OCI-LY7 (cell line): ENCODE measurements around the gene PQBP1. TPM values are rescaled to one million over a fixed set of nuclear protein-coding genes. Genes with fewer than 3 reads are reported as not detected.
"Not testable (repeated sequence)": the region's sequence is repeated elsewhere in the genome, so short reads cannot be mapped to it uniquely, and the experiment has no call there.

Experiments used
- BruUV-seq: library from RNA; stranded (reverse); fragments of 400-500 nt; replicated peaks from 2 replicates; lab custom pipeline; 2021; lab: Mats Ljungman, UMichigan
- CTCF ChIA-PET: fragments of 300-600 bp; sonication (Branson Sonifier 250); formaldehyde crosslinking; loops from one replicate; lab custom pipeline; 2022; ENCODE audit warnings: antibody characterized with exemption; ENCODE audit not compliant: unreplicated experiment; lab: Charles Lee
- POLR2A ChIA-PET: fragments of 300-600 bp; sonication (Branson Sonifier 250); formaldehyde crosslinking; loops from one replicate; lab custom pipeline; 2022; ENCODE audit warnings: antibody characterized with exemption; lab: Charles Lee
- DNase-seq: peaks from one replicate; pipeline ENCODE4 v3.0.0-alpha.2; 2015; ENCODE audit warnings: low spot score
- H2AFZ ChIP-seq: fragments of 200-600 bp; sonication (generic), shearing (Covaris generic); 2 replicates; pipeline ENCODE4 v1.6.1; 2014; ENCODE audit warnings: mild to moderate bottlenecking, antibody characterized with exemption, low read length, moderate library complexity
- H3K27ac ChIP-seq: fragments of 200-600 bp; sonication (generic); 2 replicates; pipeline ENCODE4 v1.5.1; 2014; ENCODE audit warnings: mixed run types, low read depth, mild to moderate bottlenecking, moderate library complexity, low read length, inconsistent platforms; ENCODE audit not compliant: poor library complexity, severe bottlenecking
- H3K36me3 ChIP-seq: fragments of 200-600 bp; sonication (generic); 2 replicates; pipeline ENCODE4 v1.6.1; 2014; ENCODE audit warnings: mild to moderate bottlenecking, antibody characterized with exemption, low read length, moderate library complexity, mixed read lengths; ENCODE audit not compliant: insufficient read depth
- H3K4me1 ChIP-seq: fragments of 200-600 bp; sonication (generic); 2 replicates; pipeline ENCODE4 v1.5.1; 2014; ENCODE audit warnings: mild to moderate bottlenecking, low read length; ENCODE audit not compliant: insufficient read depth, poor library complexity, severe bottlenecking
- H3K4me2 ChIP-seq: fragments of 200-600 bp; sonication (generic); 2 replicates; pipeline ENCODE4 v1.6.1; 2014; ENCODE audit warnings: mild to moderate bottlenecking, low read length
- H3K4me3 ChIP-seq: fragments of 200-600 bp; sonication (generic); 2 replicates; pipeline ENCODE4 v1.5.1; 2014; ENCODE audit warnings: mild to moderate bottlenecking, low read depth, low read length; ENCODE audit not compliant: poor library complexity, severe bottlenecking
- H3K79me2 ChIP-seq: fragments of 200-600 bp; sonication (generic); 2 replicates; pipeline ENCODE4 v1.6.1; 2016; ENCODE audit warnings: low read depth, mild to moderate bottlenecking, low read length, moderate library complexity, mixed read lengths; ENCODE audit not compliant: insufficient read depth
- H3K9me2 ChIP-seq: fragments of 200-600 bp; sonication (generic); 2 replicates; pipeline ENCODE4 v1.6.1; 2016; ENCODE audit warnings: mild to moderate bottlenecking, low read length, mixed read lengths; ENCODE audit not compliant: insufficient read depth
- H3K9me3 ChIP-seq: fragments of 200-600 bp; sonication (generic); 2 replicates; pipeline ENCODE4 v1.6.1; 2014; ENCODE audit warnings: mild to moderate bottlenecking, mixed run types, low read length, mixed read lengths
- H4K20me1 ChIP-seq: fragments of 200-600 bp; sonication (generic); 2 replicates; pipeline ENCODE4 v1.6.1; 2014; ENCODE audit warnings: mild to moderate bottlenecking, antibody characterized with exemption, low read length, moderate library complexity, mixed read lengths; ENCODE audit not compliant: insufficient read depth
- EZH2phosphoT487 ChIP-seq: fragments of 200-600 bp; sonication (generic); IDR thresholded peaks from 2 replicates; pipeline ENCODE4 v1.6.1; 2018; ENCODE audit warnings: low read depth, borderline replicate concordance, mild to moderate bottlenecking, mixed run types, antibody characterized with exemption, low read length, moderate library complexity, mixed read lengths
- intact Hi-C: fragments of 100-400 bp; cut with micrococcal nuclease; formaldehyde crosslinking; loops from one replicate; pipeline ENCODE4 v1.10.0; 2022; ENCODE audit not compliant: unreplicated experiment
- total RNA-seq, 2 experiments: library from RNA; depleted of rRNA in 1 of 2; stranded (reverse); fragments of >200 nt in 1 of 2; shearing (Covaris generic) in 1 of 2; gene quantifications; 2 replicates each; pipeline ENCODE4 v1.2.3, GENCODE V29; 2014 to 2022
- TF ChIP-seq, protein P1 (sequence below): fragments of 200-600 bp; sonication (generic); conservative IDR thresholded peaks from 2 replicates; pipeline ENCODE4 v1.5.1; 2014; ENCODE audit warnings: mild to moderate bottlenecking, antibody characterized with exemption, low read length, moderate library complexity, mixed read lengths

PQBP1 gene
- total RNA-seq, 2 experiments from 2014 or later, result 72.7 to 93.0 TPM

DNA sequence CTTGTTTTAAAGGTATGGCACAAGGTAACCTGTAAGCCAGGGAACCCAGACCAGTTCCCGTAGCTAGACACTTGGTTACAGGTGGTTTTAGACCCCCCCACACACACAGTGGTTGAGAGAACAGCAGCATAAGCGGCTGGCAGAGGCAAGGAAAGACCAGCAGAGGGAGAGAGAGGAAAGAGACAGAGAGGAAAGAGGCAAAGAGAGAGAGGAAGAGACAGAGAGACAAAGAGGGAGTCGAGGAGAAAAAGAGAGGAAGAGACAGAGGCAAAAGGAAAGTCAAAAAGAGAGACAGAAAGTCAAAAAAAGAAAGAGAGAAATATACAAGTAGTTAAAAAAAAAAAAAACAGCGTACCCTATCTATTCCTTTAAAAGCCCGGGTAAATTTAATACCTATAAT is 42.8 kb upstream of the PQBP1 start:
- CTCF ChIA-PET, result no interaction called here
- TF ChIP-seq, protein P1, sequence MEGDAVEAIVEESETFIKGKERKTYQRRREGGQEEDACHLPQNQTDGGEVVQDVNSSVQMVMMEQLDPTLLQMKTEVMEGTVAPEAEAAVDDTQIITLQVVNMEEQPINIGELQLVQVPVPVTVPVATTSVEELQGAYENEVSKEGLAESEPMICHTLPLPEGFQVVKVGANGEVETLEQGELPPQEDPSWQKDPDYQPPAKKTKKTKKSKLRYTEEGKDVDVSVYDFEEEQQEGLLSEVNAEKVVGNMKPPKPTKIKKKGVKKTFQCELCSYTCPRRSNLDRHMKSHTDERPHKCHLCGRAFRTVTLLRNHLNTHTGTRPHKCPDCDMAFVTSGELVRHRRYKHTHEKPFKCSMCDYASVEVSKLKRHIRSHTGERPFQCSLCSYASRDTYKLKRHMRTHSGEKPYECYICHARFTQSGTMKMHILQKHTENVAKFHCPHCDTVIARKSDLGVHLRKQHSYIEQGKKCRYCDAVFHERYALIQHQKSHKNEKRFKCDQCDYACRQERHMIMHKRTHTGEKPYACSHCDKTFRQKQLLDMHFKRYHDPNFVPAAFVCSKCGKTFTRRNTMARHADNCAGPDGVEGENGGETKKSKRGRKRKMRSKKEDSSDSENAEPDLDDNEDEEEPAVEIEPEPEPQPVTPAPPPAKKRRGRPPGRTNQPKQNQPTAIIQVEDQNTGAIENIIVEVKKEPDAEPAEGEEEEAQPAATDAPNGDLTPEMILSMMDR, result peak; percentile 51; the same call in 1 of the 2 replicates
- TF ChIP-seq EZH2phosphoT487, result no peak
- Histone ChIP-seq H3K9me3 (no peaks in the 10 kb centered on the region), H3K36me3 (no peaks in the 10 kb centered on the region), H4K20me1 (no peaks in the 10 kb centered on the region), H3K79me2 (no peaks in the 10 kb centered on the region), H3K4me1 (no peaks in the 10 kb centered on the region), H3K27ac (no peak overlapping the region), H2AFZ (no peak overlapping the region), H3K4me3 (no peak overlapping the region), H3K9me2 (no peaks in the 10 kb centered on the region), H3K4me2 (no peak overlapping the region)
- BruUV-seq, result no TSS peak
- intact Hi-C loops, result no loop called here
- POLR2A ChIA-PET, result no interaction called here
- DNase-seq, result peak; percentile 33

DNA sequence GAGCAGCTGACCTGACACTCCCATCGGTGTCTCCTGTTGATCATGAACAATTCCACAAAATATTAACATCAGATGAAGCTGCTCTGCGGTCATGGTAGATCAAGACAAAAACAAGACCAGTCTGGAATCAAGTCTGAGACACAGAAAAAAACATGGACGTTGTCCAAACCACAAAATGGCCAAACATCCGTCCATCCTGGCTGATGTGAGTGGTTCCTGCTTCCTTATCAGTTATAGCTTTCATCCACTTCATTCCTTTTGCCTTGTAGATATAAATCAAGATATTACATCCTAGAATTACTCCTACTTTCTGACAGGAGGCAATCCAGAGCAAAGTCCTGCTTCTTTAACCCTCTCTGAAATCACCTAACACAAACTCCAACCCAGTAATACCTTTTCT is 33.5 kb upstream of the PQBP1 start:
- Histone ChIP-seq H3K4me2 (no peak overlapping the region), H3K4me1 (no peaks in the 10 kb centered on the region), H3K9me3 (no peaks in the 10 kb centered on the region), H3K4me3 (no peak overlapping the region), H3K79me2 (no peaks in the 10 kb centered on the region), H3K9me2 (no peaks in the 10 kb centered on the region), H2AFZ (no peak overlapping the region), H3K36me3 (no peaks in the 10 kb centered on the region), H4K20me1 (no peaks in the 10 kb centered on the region), H3K27ac (no peak overlapping the region)
- intact Hi-C loops, result no loop called here
- ChIA-PET CTCF (no interaction called here), POLR2A (no interaction called here)
- TF ChIP-seq, protein P1, result no peak
- TF ChIP-seq EZH2phosphoT487, result no peak
- DNase-seq, result no peak
- no TSS peak for BruUV-seq

DNA sequence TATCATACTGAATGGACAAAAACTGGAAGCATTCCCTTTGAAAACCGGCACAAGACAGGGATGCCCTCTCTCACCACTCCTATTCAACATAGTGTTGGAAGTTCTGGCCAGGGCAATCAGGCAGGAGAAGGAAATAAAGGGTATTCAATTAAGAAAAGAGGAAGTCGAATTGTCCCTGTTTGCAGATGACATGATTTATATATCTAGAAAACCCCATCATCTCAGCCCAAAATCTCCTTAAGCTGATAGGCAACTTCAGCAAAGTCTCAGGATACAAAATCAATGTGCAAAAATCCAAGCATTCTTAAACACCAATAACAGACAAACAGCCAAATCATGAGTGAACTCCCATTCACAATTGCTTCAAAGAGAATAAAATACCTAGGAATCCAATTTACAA is 25.7 kb upstream of the PQBP1 start:
- H3K9me3 ChIP-seq, H2AFZ ChIP-seq, H3K4me2 ChIP-seq, H3K4me3 ChIP-seq, DNase-seq, H3K79me2 ChIP-seq, H3K36me3 ChIP-seq, H3K9me2 ChIP-seq, H4K20me1 ChIP-seq, H3K27ac ChIP-seq, CTCF ChIA-PET, POLR2A ChIA-PET, intact Hi-C loops, BruUV-seq, H3K4me1 ChIP-seq: not testable (repeated sequence)

DNA sequence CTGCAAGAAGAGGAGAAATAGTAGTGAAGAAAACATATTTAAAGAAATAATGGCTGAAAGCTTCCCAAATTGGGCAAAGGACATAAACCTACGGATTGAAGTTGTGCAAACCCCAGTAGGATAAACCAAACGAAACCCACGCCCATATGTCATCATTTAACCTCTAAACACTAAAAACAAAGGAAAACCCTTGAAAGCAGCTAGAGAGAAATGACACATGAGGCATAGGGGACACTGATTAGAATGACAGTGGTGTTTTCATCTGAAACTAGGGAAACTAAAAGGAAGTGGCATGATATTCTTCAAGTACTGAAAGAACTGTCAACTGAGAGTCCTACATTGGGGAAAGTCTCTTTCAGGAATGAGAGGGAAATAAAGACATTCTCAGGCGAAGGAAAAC is 20.8 kb upstream of the PQBP1 start:
- H2AFZ ChIP-seq, H4K20me1 ChIP-seq, POLR2A ChIA-PET, intact Hi-C loops, H3K9me3 ChIP-seq, BruUV-seq, H3K36me3 ChIP-seq, CTCF ChIA-PET, H3K4me3 ChIP-seq, H3K4me1 ChIP-seq, H3K4me2 ChIP-seq, H3K79me2 ChIP-seq, DNase-seq, H3K27ac ChIP-seq, H3K9me2 ChIP-seq: not testable (repeated sequence)
